Right renal pelvis (tissue), 4 donors: ENCODE results near the gene ASAP3. TPM values are rescaled to one million over a fixed set of nuclear protein-coding genes. Genes with fewer than 3 reads are reported as not detected.
A peak's percentile ranks its signal among the peaks of the same experiment; 100 is the strongest.

Experiments used
- DNase-seq, 4 donors: peaks; one replicate each; pipeline ENCODE4 v3.0.0-alpha.2; 2013; ENCODE audit warnings: low read depth in 4 of 4, low spot score in 3 of 4, missing footprints in 1 of 4
- polyA plus RNA-seq, 4 donors: library from polyadenylated mRNA; unstranded; fragments of 120-200 nt; gene quantifications; one replicate each; pipeline ENCODE4 v1.2.1, GENCODE V29; 2013; ENCODE audit not compliant: insufficient read length in 4 of 4

The ASAP3 gene
- polyA plus RNA-seq, 4 donors, result 32.0 to 35.9 (median 33.4) TPM

DNA sequence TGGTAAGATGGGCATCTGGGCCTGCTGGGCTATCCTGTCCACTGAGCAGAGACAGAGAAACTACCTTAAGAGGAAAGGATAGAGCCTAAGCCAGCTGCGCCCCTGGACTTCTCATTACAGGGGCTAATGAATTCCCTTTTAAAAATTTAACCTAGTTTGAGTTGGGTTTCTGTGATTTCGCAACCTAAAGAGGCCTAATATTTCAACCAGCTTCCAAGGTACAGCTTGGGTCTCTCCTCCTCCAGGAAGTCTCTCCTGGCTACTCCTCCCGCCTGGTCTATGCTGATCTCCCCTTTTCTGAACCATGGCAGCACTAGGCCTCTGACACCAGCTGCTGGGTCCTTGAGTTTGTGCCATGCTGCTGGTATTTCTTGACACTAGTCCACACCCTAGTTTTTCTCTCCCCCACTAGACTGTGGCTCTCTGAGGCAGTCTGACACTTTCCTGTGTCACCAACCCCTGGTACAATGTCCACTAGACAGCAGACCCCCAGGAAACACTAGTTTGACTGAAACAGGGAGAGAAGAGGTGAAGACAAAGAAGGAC, 30.5 kb downstream of the ASAP3 start:
- no peak for DNase-seq

DNA sequence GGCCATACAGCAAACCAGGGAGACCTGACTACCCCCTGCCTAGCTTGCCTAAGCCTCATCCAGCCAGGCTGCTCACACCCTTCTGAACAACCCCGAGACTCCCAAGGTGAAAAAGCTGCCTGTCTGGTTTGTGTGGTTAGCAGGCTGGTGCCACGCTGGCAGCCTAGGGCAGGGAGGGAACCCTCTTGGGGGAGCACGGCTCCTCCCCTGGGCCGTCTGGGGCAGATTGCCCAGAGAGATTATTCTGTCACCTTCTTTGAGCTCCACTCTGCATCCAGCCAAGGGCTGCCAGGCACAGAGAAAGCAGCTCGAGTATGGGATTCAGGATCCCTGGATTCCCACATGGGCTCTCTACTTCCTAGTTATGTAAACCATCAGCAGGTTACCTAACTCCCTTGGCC, 32.0 kb downstream of the ASAP3 start:
- DNase-seq, result peak in 2 of 4 donors; percentile 25 to 43

DNA sequence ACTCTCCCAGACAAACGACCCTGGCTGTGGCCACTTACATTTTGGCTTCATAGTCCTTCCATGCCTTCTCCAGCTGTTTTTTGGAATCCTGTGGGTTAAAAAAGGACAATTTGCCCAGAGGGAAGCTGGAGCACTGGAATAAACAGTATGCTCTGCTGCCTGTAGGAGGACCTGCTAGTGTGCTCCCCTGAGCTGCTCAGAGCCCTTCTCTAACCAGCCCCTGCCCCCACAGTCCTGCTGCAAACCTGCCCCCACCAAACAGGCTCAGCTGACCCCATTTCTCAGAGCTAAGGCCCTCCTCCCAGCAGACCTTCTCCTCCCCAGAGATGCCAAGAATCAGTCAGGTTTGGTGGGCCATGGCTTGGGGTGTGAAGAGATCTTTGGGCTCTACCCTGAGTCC, 32.5 kb downstream of the ASAP3 start:
- DNase-seq, result no peak

DNA sequence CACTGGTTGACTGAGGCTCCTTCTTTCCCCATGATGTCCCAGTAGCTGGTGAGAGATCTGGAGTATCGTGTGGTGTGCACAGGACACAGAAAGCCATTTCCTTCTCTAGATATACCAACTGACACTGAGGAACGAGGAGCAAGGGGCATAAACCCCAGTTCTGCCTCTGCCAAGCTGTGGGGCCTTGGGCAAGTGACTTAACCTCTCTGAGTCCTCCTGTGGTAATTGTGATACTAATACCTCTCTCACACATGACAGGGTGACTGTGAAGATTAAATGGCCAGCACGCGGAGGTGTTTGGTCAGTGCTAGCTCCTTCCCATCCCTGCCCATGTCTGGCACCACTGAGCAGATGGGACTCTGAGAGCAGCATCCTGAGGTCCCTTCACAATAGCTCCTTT, 33.1 kb downstream of the ASAP3 start:
- no peak for DNase-seq

DNA sequence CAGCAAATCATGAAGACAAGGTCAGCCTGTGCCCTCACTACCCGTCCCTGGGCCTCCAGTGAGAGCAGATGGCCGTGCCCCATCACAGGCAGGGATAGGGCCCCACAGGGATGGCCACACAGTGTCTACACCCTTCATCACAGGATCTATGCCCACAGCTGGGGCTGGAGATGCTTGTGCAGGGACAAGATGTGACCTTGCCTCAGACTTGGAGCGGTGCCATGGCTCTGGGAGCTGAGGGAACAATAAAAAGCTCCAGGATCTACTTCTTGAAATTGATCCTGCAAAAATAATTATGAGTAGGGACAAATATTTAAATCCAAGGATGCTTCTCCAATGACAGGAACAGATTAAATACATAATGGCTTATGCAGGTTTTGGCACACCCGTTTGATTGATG, 34.0 kb downstream of the ASAP3 start:
- DNase-seq, result no peak

DNA sequence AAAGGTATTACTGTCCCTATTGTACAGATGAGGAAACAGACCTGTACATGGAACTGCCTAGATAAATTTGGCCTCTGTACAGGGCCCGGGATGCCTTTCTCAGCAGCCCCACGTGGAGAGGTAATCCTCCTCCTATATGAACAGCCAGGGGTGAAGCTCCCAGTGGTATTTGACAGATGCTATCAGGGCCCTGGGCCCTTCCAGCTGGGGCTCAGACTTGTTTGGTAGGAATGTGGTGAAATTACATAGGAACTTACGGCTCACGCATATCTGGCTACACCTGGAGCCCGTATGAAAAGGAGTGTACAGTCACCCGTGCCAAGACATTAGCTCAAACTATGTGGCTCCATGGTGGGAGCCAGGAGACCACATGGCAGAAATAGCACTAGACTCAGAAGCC, 34.7 kb downstream of the ASAP3 start:
- DNase-seq, result no peak

DNA sequence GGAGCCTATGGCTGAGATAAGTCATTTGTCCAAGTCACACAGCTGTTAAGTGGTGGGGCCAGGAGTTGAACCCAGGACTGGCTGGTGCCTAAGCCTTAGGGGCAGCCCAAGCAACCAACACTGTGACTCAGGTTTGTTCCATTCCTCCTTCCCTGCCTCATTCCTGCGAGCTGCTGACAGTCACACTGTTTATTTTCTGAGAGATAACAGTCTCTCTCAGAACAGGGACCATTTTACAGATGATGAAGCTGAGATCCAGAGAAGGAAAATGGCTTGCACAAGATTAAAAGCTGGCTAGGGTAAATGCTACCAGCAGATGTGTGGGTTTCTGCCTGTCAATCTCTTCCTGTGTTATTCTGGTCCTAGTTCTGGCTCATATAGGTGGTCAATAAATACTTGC, 35.1 kb downstream of the ASAP3 start:
- DNase-seq, result no peak

DNA sequence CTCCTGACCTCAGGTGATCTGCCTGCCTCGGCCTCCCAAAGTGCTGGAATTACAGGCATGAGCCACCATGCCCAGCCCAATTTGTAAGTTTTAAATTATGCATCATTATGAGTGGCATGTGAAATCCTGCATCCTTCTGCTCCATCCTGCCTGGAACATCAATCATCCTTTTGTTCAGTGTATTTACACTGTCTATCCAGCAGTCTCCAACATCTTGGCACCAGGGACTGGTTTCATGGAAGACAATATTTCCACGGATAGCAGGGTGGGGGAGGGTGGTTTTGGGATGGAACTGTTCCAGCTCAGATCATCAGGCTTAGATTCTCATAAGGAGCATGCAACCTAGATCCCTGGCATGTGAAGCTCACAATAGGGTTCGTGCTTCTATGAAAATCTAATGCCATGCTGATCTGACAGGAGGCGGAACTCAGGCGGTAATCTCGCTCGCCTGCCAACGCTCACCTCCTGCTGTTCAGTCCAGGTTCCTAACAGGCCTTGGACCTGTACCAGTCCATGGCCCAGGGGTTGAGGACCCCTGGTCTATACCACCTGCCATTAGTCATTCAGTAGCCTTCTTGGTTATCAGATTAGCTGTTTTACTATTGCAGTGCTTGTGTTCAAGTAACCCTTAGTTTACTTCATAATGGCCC, 37.2 kb downstream of the ASAP3 start:
- no peak for DNase-seq

DNA sequence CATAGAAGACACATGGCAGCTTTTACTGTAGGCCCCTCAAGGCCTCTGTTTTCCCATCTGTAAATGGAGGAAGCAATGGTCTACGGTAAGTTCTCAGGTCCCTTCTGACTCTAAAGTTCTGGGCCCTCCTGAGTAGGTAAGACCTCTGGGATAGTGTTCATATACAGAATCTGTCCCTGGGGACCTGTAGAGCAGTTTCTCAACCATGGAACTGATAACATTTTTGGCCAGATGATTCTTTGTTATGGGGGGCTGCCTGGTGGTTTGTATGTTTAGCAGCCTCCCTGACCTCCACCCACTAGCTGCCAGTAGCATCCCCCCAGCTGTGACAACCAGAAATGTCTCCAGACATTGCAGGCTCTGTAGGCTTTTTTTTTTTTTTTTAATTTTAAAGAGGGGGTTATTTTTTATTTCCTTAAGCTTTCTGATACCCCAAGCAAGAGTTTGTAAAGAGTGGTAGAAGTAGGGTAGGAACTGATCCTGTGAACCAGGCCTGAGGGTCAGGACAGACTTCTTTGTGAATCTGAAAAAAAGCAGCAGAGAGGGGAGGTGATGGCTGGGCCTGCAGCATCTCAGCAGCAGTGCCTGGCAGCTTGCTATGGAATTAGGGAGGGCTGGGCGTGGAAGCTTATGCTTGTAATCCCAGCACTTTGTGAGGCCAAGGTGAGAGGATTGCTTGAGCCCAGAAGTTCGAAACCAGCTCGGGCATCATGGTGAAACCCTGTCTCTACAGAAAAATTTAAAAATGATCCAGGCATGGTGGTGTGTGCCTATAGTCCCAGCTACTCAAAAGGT, 39.2 kb downstream of the ASAP3 start:
- no peak for DNase-seq

DNA sequence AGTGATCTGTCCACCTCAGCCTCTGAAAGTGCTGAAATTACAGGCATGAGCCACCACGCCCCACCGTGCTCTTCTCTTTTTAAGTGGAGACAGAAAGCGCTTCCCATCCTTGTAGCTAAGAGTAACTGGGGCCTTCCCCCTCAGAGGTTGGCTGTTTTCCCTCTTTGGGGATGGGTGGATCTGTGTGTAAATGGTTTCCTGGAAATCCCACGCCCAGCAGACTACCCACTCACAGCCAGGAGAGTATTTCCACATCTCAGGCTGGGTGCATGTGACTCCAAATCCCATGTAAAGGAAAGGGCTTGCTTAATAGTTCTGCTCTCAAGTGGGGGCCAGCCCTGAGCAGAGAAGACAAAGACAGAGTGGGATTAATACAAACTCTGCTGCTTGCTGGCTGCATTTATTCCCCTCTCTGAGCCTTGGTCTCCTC, 39.9 kb downstream of the ASAP3 start:
- DNase-seq, result no peak

DNA sequence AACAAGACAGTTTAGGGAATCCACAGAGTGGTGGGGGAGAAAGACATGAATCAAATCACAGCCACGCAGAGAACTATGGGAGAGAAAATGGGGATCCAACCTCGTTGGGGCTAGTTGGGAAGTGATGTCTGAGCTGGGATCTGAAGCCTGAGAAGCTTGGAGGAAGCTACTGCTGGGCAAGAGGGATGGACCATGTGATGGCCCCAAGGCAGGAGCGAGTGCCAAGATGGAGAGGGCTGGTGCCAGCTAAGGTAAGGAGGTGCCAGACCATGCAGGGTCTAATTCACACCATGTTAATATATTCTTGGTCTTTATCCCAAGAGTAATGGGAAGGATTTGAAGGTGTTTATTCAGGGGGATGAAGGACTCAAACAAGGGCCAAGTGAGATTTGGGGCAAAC, 41.2 kb downstream of the ASAP3 start:
- DNase-seq, result no peak

DNA sequence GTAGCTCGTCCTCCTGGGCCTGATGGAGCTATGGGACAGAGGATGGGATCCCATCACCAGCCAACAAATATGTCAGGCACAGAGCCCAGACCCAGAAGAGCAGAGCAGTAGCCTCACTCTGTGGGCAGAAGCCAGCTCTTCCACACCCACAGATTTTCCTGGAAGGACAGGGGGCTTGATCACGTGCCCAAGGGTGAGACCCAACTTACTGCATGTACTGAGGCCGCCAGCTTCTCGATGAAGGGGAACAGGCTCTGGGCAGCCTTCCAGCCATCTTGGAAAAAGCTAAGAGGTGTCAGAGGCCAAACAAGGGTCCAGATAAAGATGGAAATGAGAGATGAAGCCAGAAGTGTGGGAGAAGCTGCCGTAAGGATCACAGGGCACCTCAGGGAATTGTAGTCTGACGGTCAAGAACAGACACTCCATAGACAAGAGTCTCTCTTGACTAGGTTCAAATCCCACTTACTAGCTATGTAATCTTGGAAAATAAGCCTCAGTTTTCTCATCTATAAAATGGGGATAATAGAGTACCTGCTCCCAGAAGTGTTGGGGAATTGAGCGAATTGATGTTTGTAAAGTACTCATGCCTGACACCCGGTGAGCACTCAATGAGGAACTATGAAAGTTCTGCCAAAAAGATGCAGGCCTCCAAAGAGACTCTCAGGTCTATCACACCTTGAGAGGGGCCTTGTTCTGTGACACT, 42.4 kb downstream of the ASAP3 start:
- DNase-seq, result no peak

DNA sequence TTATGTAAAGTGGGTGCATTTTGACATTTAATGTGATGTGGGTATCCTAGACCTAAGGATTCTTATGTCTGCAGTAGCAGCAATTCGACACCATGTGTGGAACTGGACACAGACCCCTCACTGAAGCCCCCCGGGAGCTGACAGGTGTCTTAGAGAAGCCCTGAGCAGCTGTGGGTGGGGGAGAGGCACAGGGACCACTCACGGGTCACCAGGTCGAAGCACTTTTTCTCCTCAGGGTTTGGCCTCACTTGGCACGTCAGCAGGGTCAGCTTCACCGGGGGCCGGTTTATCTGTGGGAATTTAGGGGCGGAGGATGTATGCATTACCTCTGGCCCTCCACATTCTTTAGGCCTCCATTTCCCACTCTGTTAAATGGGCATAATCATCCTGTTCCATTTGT, 45.4 kb downstream of the ASAP3 start:
- DNase-seq, result no peak

DNA sequence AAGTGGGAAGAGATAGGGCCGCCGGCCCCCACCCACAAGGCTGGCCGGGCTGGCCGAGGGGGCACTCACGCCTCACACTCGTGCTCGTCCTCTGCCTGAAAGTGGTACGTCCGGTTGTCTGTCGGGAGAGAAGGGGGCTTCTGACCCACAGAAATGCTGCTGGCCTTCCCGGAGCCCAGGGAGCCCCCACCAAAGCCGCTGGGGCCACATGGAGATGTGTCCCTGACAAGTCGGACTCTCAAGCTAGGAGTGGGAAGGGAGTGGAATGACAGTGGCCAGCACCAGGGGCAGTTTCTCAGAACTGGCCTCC, 46.7 kb downstream of the ASAP3 start:
- DNase-seq, result no peak

DNA sequence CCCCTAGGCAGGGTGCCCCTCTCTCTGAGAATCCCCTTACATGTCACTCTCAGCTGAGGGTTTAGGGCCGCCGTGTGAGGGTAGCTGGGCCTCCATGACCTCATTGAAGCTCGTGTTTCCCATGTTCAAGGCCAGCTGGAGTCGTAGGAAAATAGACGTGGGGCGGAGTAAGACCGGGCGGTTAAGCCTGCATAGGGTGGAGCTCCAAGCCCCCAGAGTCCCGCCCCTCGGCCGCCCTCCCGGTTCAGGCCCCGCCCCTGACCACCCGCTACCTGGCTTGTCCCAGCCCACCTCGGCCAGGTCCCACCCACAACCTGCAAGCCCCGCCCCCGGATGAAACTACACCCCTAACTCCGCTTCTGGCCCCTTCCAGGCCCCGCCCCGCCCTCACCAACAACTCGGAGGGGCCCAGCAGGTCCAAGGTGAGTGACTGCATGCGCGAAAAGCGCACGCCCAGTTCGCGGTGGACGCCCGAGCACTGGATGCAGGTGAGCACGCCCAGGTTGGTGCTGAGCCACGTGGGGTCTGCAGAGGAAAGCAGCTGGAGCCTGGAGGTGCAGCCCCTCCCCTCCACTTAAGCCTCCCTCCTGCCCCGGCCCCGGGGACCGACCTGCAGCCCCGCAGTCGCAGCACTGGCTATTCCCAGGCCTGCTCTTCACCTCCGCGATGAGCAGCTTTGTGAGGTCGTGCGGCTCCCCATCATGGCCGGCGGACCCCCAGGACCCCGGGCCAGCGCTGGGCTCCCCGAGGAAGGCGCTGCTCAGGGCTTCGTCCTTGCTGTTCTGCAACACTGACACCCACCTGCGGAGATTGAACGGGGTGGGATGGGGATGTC, 47.2 kb downstream of the ASAP3 start:
- DNase-seq, result no peak

DNA sequence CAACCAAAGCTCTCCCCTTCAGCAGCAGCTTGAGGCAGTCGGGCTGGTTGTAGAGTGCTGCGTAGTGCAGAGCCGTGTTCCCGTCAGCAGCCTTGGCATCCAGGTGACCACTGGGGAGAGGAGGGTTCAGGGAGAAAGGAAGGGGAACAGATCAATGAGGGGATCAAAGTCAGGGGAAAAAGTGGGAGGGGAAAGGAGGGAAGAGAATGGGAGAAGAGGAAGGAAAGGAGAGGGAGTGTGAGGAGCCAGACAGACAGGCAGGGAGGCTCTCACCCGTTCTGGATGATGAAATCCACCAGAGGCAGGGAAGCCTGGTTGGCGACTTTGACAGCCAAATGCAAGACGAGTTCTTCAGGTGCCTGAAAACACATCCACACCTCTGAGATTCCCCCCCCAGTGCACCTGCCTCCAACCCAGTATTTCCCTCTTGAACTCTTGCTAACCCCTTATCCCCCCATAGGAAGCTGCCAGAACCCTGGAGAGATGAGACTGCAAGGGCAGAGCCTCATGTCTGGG, 49.7 kb downstream of the ASAP3 start:
- no peak for DNase-seq

DNA sequence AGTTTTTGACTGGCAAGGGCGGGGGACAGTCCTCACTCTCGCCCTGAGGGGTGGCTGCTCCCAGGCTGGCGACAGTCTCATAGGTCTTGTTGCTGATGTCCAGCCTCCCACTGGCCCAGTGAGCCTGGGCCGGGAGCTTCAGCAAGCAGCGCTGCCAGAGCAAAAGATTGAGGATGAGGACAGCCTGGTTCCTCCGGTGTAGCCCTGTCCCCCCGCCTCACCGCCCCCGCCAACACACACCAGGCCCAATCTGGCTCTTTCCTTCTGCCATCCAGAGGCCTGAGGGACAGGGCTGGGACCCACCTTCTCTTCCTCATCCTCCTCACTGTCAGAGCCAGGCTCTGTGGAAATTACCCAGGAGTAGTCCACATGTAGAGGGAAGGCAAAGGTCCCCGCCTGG, 50.9 kb downstream of the ASAP3 start:
- DNase-seq, result no peak

DNA sequence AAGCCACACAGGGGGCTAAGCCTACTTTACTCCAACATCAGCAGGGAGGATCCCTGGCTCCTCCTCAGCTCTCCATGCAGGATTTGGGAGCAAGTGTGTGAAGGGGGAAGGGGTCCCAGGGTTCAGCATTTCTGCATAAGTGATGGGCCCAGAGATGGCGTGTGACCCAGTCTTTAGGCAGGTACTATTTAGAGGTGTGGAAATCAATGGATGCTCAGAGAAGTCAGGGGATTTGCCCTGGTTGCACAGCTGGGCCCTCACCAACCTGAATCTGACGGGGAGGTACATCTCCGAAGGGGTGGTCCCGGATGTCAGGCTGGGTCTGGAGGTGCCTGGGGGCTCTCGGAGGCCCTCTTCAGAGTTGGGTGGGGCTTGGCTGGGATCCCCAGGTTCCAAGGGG, 52.5 kb downstream of the ASAP3 start:
- no peak for DNase-seq

DNA sequence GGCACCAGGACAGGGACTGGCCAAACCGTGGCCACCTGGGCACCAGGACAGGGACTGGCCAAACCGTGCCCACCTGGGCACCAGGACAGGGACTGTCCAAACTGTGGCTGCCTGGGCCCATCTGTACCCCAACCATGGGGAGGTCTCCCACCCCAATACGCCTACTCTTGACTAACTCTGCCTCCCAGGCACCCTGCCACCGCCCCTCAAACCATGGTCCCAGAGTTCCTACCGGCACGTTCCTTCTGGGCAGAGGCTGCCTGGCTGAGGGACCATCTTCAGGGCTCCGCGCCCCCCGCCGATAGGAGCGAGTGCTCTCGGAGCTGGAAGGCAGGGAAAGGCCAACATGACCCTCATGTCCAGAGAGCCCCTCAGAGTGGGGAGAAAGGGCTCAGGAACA, 53.2 kb downstream of the ASAP3 start:
- DNase-seq, result no peak

DNA sequence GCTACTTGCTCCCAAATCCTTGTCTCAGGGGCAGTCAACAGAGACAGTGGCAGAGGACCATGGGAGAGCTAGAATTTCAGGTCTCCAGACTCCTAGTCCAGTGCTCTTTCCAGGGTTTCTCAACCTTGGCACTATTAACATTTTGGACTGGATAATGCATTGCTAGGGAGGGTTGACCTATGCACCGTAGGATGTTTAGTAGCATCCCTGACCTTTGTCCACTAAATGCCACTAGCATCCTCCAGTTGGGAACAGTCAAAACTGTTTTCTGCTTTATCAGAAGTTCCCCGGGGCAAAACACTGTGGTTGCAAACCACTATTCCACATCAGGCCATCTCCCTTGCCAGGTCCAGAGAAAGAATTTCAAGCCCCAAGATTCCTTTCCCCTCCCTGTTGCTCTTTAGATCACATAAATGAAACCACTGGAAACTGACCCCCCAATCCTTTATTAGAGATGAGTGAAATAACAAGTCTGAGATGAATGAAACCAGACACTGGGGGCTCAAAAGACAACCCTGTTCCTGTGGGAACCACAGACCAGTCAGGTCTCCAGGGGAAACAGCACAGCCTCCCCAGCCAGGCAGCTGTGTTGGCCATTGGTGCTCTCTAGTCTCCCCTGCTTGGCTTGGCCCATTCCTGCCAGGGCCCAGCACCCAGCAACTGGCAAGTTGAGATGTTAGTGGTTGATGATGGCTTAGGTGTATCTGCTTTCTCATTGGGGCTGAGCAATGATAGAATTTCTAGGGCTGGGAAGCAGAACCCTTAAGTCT, 55.7 kb downstream of the ASAP3 start:
- DNase-seq, result no peak
